ENCODE data around the gene NRIP2. TPM values are rescaled to one million over a fixed set of nuclear protein-coding genes. Genes with fewer than 3 reads are reported as not detected.

The NRIP2 gene
- total RNA-seq, 4 donors from 2014 or later = 0.38 to 1.6 TPM; not detected in 2

DNA sequence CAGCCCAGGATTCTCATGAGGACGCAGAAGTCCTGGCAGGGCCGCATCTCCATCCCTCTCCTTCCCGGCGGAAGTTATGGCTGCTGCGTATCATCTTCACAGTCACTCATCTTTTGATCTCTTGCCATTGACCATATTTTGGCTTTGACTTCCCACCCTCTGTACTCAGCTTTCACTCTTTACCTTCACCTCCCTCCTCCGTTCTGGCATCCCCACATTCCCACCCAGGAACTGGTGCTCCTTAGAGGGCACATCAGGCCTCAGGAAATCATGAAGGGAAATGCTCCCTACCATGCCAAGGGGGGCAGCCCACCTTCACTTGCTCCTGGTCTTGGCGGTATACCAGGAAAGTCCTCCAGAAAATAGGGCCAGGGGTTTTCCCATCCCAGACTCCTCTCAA is 20.7 kb upstream of the NRIP2 start:
- Histone ChIP-seq H3K36me3 (peaks cover 0 to 37% (median 3%) of the 10 kb centered on the region in 3 donors), H3K9me3 (no peaks in the 10 kb centered on the region), H3K27me3 (no peaks in the 10 kb centered on the region), H3K27ac (no peak overlapping the region), H3K4me1 (peaks cover 0 to 4% (median 0%) of the 10 kb centered on the region in 3 donors), H3K4me3 (no peak overlapping the region)
- intact Hi-C loops (cut with DNase I) = loop anchor here (10.0 kb wide), 1 partner anchor 179 kb away; no protein-coding TSS in a partner anchor
- no peak for DNase-seq
- 92 to 94% methylated on average over 7 of the region's 7 CpGs for WGBS, 2 donors
- no peak for TF ChIP-seq POLR2A (IDR thresholded peaks at IDR 0.05)
- TF ChIP-seq, protein P1, sequence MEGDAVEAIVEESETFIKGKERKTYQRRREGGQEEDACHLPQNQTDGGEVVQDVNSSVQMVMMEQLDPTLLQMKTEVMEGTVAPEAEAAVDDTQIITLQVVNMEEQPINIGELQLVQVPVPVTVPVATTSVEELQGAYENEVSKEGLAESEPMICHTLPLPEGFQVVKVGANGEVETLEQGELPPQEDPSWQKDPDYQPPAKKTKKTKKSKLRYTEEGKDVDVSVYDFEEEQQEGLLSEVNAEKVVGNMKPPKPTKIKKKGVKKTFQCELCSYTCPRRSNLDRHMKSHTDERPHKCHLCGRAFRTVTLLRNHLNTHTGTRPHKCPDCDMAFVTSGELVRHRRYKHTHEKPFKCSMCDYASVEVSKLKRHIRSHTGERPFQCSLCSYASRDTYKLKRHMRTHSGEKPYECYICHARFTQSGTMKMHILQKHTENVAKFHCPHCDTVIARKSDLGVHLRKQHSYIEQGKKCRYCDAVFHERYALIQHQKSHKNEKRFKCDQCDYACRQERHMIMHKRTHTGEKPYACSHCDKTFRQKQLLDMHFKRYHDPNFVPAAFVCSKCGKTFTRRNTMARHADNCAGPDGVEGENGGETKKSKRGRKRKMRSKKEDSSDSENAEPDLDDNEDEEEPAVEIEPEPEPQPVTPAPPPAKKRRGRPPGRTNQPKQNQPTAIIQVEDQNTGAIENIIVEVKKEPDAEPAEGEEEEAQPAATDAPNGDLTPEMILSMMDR (IDR thresholded peaks at IDR 0.05) = no peak

DNA sequence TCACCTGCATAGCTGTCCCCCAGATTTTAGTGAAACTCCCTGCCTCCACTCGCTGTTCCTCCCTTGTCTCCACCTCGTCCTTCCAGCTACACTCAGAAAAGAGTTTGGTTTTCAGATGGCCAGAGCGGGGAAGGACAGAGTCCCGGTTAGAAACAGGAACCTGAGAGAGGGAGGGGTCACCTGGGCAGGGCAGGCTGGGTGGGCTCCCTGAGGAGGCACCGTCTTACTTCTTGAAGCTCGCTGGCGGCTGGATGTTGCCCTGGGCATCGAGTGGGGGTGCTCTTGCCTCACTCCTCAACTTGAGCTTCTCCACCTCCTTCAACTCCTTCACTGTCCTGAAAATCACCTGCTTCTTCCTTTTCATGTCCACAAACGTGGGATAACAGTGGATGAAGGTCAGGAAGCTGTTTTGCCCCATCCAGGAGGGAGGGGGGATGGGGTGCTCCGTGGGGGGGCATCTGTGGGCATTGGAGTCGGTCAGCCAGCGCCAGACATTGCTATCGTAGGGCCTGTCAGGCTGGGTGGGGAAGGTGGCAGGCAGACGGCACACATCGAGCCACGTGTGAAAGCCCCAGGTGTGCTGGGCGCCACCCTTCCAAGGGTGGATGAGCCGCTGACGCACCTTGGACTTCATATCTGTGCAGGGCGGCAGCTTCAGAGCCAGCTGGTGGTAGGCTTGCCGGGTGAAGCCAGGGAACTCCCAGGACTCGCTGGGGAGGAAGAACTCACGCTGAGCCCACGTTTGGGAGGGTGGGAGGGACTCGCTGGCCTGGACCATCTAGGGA is 20.0 kb upstream of the NRIP2 start:
- DNase-seq = no peak

DNA sequence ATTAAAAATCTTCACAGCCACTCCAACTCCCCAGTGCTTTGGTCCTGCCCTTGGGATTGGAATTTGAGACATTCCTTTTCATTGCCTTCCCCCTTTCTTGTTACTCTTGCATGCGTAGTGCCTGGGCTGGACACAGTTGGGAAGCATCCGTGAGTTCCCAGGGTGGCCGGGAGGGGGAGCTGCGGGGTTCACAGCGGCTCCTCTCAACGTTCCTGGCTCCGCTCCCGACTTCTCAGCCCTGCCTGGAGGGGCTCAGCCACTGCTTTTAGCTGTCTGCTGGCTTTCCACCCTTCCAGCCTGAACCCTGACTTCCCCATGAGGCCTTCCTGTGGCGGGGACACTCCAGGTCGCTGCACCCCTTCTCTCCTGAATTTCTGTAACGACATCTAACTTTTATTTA is 18.8 kb upstream of the NRIP2 start:
- TF ChIP-seq, protein P1 (IDR thresholded peaks at IDR 0.05) = peak; percentile 39 to 80 (median 68)
- no peak for TF ChIP-seq POLR2A (IDR thresholded peaks at IDR 0.05)
- intact Hi-C loops (cut with DNase I) = loop anchor here (10.0 kb wide), 1 partner anchor 181 kb away; no protein-coding TSS in a partner anchor
- 28 to 35% methylated on average over 5 to 11 of the region's 11 CpGs for WGBS, 2 donors

More for the DNA sequence above, 20.0 kb upstream of the NRIP2 start:
- intact Hi-C loops (cut with DNase I) = loop anchor here (10.0 kb wide), 1 partner anchor 180 kb away; no protein-coding TSS in a partner anchor
- Histone ChIP-seq H3K9me3 (no peaks in the 10 kb centered on the region), H3K27me3 (no peaks in the 10 kb centered on the region), H3K27ac (no peak overlapping the region), H3K36me3 (peaks cover 0 to 36% (median 3%) of the 10 kb centered on the region in 3 donors), H3K4me1 (peaks cover 0 to 4% (median 0%) of the 10 kb centered on the region in 3 donors), H3K4me3 (no peak overlapping the region)
- TF ChIP-seq, protein P1 (IDR thresholded peaks at IDR 0.05) = no peak
- TF ChIP-seq POLR2A (IDR thresholded peaks at IDR 0.05) = no peak
- 76 to 86% methylated on average over 7 to 13 of the region's 25 CpGs for WGBS, 2 donors

DNA sequence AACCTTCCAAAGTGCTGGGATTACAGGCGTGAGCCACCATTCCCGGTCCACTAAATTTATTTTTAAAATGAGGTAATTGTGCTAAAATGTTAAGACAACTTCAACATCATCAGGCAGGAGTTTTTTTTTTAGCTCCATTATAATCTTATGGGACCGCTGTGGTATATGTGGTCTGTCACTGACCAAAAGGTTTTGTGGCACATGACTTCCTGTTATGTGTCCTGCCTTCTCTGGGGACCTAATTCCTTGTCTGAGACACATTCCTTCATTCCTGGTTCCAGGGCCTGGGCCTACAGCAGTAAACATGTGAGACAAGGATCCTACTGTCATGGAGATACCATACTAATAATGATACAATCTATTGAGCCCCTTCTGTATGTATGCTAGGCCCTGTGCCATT is 17.1 kb upstream of the NRIP2 start:
- Histone ChIP-seq H3K4me3 (no peak overlapping the region), H3K4me1 (peaks cover 0 to 4% (median 0%) of the 10 kb centered on the region in 3 donors), H3K36me3 (peaks cover 0 to 7% (median 0%) of the 10 kb centered on the region in 3 donors), H3K27ac (no peak overlapping the region), H3K9me3 (no peaks in the 10 kb centered on the region), H3K27me3 (no peaks in the 10 kb centered on the region)
- DNase-seq = no peak
- intact Hi-C loops (cut with DNase I) = loop anchor here (10.0 kb wide), 1 partner anchor 183 kb away; no protein-coding TSS in a partner anchor
- 90 to 100% methylated on average over 3 of the region's 3 CpGs for WGBS, 2 donors
- TF ChIP-seq POLR2A (IDR thresholded peaks at IDR 0.05) = no peak
- TF ChIP-seq, protein P1 (IDR thresholded peaks at IDR 0.05) = no peak

More for the DNA sequence above, 18.8 kb upstream of the NRIP2 start:
- Histone ChIP-seq H3K27ac (no peak overlapping the region), H3K4me3 (no peak overlapping the region), H3K27me3 (no peaks in the 10 kb centered on the region), H3K36me3 (peaks cover 0 to 24% (median 2%) of the 10 kb centered on the region in 3 donors), H3K4me1 (peaks cover 0 to 4% (median 0%) of the 10 kb centered on the region in 3 donors), H3K9me3 (no peaks in the 10 kb centered on the region)
- no peak for DNase-seq

DNA sequence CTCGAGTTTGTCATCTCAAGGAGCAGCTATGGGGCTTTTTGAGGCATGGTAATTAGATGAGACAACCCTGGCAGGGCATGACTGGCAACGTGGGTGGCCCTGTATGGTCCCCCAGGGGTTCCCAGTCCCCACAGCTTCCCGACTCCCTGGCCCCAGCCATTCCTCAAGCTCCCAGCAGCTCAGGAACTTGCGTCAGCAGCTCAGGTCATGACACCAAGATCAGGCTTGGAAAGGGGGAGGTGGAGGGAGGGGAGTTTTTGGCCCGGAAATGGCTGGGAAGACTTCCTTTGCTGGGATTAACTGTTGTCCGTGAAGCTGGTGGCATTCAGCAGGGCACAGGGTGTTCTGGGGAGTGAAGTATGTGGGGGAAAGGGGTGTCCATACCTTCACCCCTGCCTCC is 10.4 kb upstream of the NRIP2 start:
- TF ChIP-seq, protein P1 (IDR thresholded peaks at IDR 0.05) = no peak
- TF ChIP-seq POLR2A (IDR thresholded peaks at IDR 0.05) = no peak
- H3K36me3 ChIP-seq = peaks cover 0 to 29% (median 0%) of the 10 kb centered on the region in 3 donors
- DNase-seq = no peak
- WGBS, 2 donors = 30 to 40% methylated on average over 2 to 5 of the region's 6 CpGs
- no peaks in the 10 kb centered on the region for H3K27me3 ChIP-seq
- H3K9me3 ChIP-seq = no peaks in the 10 kb centered on the region
- no peak overlapping the region for H3K4me3 ChIP-seq
- H3K27ac ChIP-seq = peak overlapping the region in 2 of 4 donors; percentile 44
- intact Hi-C loops (cut with DNase I) = no loop called here
- H3K4me1 ChIP-seq = peaks cover 0 to 6% (median 0%) of the 10 kb centered on the region in 3 donors

All from esophagus squamous epithelium (tissue), 5 donors.